Measurements from ENCODE around the gene IL19. TPM values are rescaled to one million over a fixed set of nuclear protein-coding genes. Genes with fewer than 3 reads are reported as not detected.

IL19 gene
- polyA plus RNA-seq, 1 of the 3 experiments (the other 2 are of a cell fraction): not detected

DNA sequence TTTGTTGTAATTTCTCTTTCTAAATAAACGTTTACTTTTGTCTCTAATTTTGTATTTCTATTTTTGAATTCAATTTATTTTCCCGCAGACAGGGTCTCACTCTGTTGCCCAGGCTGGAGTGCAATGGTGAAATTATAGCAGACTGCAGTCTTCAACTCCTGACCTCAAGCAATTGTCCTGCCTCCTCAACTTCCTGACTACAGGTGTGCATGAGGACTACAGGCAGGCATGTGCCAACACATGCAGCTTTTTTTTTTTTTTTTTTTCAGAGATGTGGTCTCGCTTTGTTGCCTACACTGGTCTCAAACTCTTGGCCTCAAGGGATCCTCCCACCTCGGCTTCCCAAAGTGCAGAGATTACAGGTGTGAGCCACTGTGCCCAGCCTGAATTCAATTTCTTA lies 58.2 kb downstream of the IL19 start:
- Histone ChIP-seq H3K4me3 (ENCODE audit: low read depth in 2 of 2, low read length in 1 of 2) (no peak overlapping the region), H3K79me2 (ENCODE audit: insufficient read depth) (no peaks in the 10 kb centered on the region), H4K20me1 (ENCODE audit: insufficient read depth) (no peaks in the 10 kb centered on the region), H3K27ac (ENCODE audit: low read depth in 2 of 2, low read length in 1 of 2) (no peak overlapping the region), H3K4me2 (no peak overlapping the region), H3F3A (replicated peaks; ENCODE audit: insufficient read depth) (no peaks in the 10 kb centered on the region), H3K9me3 (no peaks in the 10 kb centered on the region), H3K36me3 (replicated peaks in 1 of 2; ENCODE audit: control insufficient read depth in 1 of 2, insufficient read depth in 2 of 2, low read length in 1 of 2) (no peaks in the 10 kb centered on the region), H3K9me2 (no peaks in the 10 kb centered on the region), H2AFZ (ENCODE audit: low read depth) (no peak overlapping the region), H3K9ac (no peak overlapping the region), H3K4me1 (ENCODE audit: control insufficient read depth in 1 of 2, insufficient read depth in 2 of 2, low read depth in 1 of 2, low read length in 1 of 2) (peaks cover 0 to 6% of the 10 kb centered on the region in 2 experiments; a peak in 1 of 4 replicates), H3K27me3 (ENCODE audit: insufficient read depth) (no peaks in the 10 kb centered on the region; the same call in 1 of the 2 replicates)
- TF ChIP-seq FOXM1 (IDR thresholded peaks at IDR 0.05; ENCODE audit: low read depth): no peak
- TF ChIP-seq FOXJ3 (CRISPR knock-in tag; IDR thresholded peaks at IDR 0.05): no peak
- TF ChIP-seq, protein P1, sequence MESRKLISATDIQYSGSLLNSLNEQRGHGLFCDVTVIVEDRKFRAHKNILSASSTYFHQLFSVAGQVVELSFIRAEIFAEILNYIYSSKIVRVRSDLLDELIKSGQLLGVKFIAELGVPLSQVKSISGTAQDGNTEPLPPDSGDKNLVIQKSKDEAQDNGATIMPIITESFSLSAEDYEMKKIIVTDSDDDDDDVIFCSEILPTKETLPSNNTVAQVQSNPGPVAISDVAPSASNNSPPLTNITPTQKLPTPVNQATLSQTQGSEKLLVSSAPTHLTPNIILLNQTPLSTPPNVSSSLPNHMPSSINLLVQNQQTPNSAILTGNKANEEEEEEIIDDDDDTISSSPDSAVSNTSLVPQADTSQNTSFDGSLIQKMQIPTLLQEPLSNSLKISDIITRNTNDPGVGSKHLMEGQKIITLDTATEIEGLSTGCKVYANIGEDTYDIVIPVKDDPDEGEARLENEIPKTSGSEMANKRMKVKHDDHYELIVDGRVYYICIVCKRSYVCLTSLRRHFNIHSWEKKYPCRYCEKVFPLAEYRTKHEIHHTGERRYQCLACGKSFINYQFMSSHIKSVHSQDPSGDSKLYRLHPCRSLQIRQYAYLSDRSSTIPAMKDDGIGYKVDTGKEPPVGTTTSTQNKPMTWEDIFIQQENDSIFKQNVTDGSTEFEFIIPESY (IDR thresholded peaks at IDR 0.05; ENCODE audit: borderline replicate concordance, low read depth): no peak
- TF ChIP-seq TAF1 (IDR thresholded peaks at IDR 0.05; ENCODE audit: borderline replicate concordance, low read depth, low read length): no peak
- no peak for TF ChIP-seq SIN3A (IDR thresholded peaks at IDR 0.05; ENCODE audit: borderline replicate concordance, low read depth, low read length)
- no peak for TF ChIP-seq MEF2A (IDR thresholded peaks at IDR 0.05; ENCODE audit: borderline replicate concordance, low read depth)
- TF ChIP-seq CHD2 (IDR thresholded peaks at IDR 0.05; ENCODE audit: low read length, partially characterized antibody): no peak
- no peak for TF ChIP-seq SMC3 (IDR thresholded peaks at IDR 0.05; ENCODE audit: low read depth, low read length)
- TF ChIP-seq, protein P2, sequence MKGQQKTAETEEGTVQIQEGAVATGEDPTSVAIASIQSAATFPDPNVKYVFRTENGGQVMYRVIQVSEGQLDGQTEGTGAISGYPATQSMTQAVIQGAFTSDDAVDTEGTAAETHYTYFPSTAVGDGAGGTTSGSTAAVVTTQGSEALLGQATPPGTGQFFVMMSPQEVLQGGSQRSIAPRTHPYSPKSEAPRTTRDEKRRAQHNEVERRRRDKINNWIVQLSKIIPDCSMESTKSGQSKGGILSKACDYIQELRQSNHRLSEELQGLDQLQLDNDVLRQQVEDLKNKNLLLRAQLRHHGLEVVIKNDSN (IDR thresholded peaks at IDR 0.05; ENCODE audit: borderline replicate concordance, low read depth): no peak
- TF ChIP-seq, protein P3, sequence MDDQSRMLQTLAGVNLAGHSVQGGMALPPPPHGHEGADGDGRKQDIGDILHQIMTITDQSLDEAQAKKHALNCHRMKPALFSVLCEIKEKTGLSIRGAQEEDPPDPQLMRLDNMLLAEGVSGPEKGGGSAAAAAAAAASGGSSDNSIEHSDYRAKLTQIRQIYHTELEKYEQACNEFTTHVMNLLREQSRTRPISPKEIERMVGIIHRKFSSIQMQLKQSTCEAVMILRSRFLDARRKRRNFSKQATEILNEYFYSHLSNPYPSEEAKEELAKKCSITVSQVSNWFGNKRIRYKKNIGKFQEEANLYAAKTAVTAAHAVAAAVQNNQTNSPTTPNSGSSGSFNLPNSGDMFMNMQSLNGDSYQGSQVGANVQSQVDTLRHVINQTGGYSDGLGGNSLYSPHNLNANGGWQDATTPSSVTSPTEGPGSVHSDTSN (IDR thresholded peaks at IDR 0.05): no peak
- no peak for TF ChIP-seq GABPA (IDR thresholded peaks at IDR 0.05; ENCODE audit: low read depth)
- no peak for TF ChIP-seq FOSL2 (IDR thresholded peaks at IDR 0.05; ENCODE audit: borderline replicate concordance, low read depth)
- TF ChIP-seq MXI1 (IDR thresholded peaks at IDR 0.05; ENCODE audit: low read depth, low read length): no peak
- no peak for TF ChIP-seq NRF1 (IDR thresholded peaks at IDR 0.05; ENCODE audit: low read depth, low read length)
- TF ChIP-seq, protein P4, sequence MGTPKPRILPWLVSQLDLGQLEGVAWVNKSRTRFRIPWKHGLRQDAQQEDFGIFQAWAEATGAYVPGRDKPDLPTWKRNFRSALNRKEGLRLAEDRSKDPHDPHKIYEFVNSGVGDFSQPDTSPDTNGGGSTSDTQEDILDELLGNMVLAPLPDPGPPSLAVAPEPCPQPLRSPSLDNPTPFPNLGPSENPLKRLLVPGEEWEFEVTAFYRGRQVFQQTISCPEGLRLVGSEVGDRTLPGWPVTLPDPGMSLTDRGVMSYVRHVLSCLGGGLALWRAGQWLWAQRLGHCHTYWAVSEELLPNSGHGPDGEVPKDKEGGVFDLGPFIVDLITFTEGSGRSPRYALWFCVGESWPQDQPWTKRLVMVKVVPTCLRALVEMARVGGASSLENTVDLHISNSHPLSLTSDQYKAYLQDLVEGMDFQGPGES (IDR thresholded peaks at IDR 0.05; ENCODE audit: low read depth, low read length): no peak
- TF ChIP-seq TCF12 (IDR thresholded peaks at IDR 0.05): no peak
- TF ChIP-seq TEAD4 (IDR thresholded peaks at IDR 0.05; ENCODE audit: borderline replicate concordance, insufficient read depth): no peak
- TF ChIP-seq, protein P5, sequence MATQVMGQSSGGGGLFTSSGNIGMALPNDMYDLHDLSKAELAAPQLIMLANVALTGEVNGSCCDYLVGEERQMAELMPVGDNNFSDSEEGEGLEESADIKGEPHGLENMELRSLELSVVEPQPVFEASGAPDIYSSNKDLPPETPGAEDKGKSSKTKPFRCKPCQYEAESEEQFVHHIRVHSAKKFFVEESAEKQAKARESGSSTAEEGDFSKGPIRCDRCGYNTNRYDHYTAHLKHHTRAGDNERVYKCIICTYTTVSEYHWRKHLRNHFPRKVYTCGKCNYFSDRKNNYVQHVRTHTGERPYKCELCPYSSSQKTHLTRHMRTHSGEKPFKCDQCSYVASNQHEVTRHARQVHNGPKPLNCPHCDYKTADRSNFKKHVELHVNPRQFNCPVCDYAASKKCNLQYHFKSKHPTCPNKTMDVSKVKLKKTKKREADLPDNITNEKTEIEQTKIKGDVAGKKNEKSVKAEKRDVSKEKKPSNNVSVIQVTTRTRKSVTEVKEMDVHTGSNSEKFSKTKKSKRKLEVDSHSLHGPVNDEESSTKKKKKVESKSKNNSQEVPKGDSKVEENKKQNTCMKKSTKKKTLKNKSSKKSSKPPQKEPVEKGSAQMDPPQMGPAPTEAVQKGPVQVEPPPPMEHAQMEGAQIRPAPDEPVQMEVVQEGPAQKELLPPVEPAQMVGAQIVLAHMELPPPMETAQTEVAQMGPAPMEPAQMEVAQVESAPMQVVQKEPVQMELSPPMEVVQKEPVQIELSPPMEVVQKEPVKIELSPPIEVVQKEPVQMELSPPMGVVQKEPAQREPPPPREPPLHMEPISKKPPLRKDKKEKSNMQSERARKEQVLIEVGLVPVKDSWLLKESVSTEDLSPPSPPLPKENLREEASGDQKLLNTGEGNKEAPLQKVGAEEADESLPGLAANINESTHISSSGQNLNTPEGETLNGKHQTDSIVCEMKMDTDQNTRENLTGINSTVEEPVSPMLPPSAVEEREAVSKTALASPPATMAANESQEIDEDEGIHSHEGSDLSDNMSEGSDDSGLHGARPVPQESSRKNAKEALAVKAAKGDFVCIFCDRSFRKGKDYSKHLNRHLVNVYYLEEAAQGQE (IDR thresholded peaks at IDR 0.05; ENCODE audit: low read depth, low read length): no peak
- ChIA-PET POLR2A (no interaction called here), CTCF (no interaction called here)
- WGBS (ENCODE audit: low lambda C conversion rate): 32% methylated on average over 4 of the region's 4 CpGs
- DNase-seq: no peak
